NT2/D1 (cell line): Measurements from ENCODE around the gene ALDH18A1.

Experiments used
- DNase-seq: peaks from one replicate; pipeline ENCODE4 v3.0.0-alpha.2; 2011; ENCODE audit warnings: low read depth, low spot score
- H3K27me3 ChIP-seq: 2 replicates; pipeline ENCODE4 v1.6.0; 2011; ENCODE audit warnings: mild to moderate bottlenecking; ENCODE audit not compliant: insufficient read length, insufficient read depth
- H3K36me3 ChIP-seq: 2 replicates; pipeline ENCODE4 v1.6.1; 2011; ENCODE audit warnings: mild to moderate bottlenecking, low read length, mixed read lengths; ENCODE audit not compliant: insufficient read depth, insufficient read length
- H3K4me1 ChIP-seq: 2 replicates; pipeline ENCODE4 v1.5.1; 2011; ENCODE audit not compliant: insufficient read depth, insufficient read length
- H3K4me3 ChIP-seq: 2 replicates; pipeline ENCODE4 v1.5.1; 2011; ENCODE audit warnings: low read depth; ENCODE audit not compliant: insufficient read length
- H3K9ac ChIP-seq: 2 replicates; pipeline ENCODE4 v1.6.0; 2011; ENCODE audit warnings: low read depth; ENCODE audit not compliant: insufficient read length
- H3K9me3 ChIP-seq: 2 replicates; pipeline ENCODE4 v1.5.1; 2011; ENCODE audit warnings: mild to moderate bottlenecking, low read length; ENCODE audit not compliant: insufficient read depth
- SUZ12 ChIP-seq: IDR thresholded peaks from 2 replicates; pipeline ENCODE4 v1.6.1; 2011; ENCODE audit not compliant: insufficient read length, insufficient read depth; ENCODE audit errors: extremely low read depth
- YY1 ChIP-seq: IDR thresholded peaks from 2 replicates; pipeline ENCODE4 v1.6.1; 2011; ENCODE audit not compliant: insufficient read length, insufficient read depth
- ZNF274 ChIP-seq: IDR thresholded peaks from 2 replicates; pipeline ENCODE4 v1.6.1; 2011; ENCODE audit warnings: mild to moderate bottlenecking, low read depth, low read length

ALDH18A1 gene

GRCh38 chr10:95562341-95562965 is 94.1 kb downstream of the ALDH18A1 start:
- Histone ChIP-seq H3K4me3 (no peak overlapping the region), H3K9me3 (no peaks in the 10 kb centered on the region), H3K9ac (no peak overlapping the region), H3K36me3 (no peaks in the 10 kb centered on the region), H3K4me1 (peaks cover 3% of the 10 kb centered on the region), H3K27me3 (peaks cover 3% of the 10 kb centered on the region)
- TF ChIP-seq YY1, result no peak
- no peak for TF ChIP-seq SUZ12
- TF ChIP-seq ZNF274, result no peak
- no peak for DNase-seq

- no peak for DNase-seq
- Histone ChIP-seq H3K27me3 (peaks cover 5% of the 10 kb centered on the region), H3K4me1 (peaks cover 5% of the 10 kb centered on the region), H3K9ac (no peak overlapping the region), H3K36me3 (no peaks in the 10 kb centered on the region), H3K9me3 (no peaks in the 10 kb centered on the region), H3K4me3 (no peak overlapping the region)
- TF ChIP-seq SUZ12 (no peak), ZNF274 (no peak), YY1 (no peak)
Measured at GRCh38 chr10:95561864-95562177, 94.7 kb downstream of the ALDH18A1 start.

- Histone ChIP-seq H3K27me3 (peaks cover 5% of the 10 kb centered on the region), H3K4me1 (peaks cover 5% of the 10 kb centered on the region), H3K4me3 (peak within 1 kb of the TSS; percentile 70), H3K9me3 (no peaks in the 10 kb centered on the region), H3K36me3 (no peaks in the 10 kb centered on the region), H3K9ac (peak within 1 kb of the TSS; percentile 79)
- peak; percentile 88 for DNase-seq
- TF ChIP-seq YY1, result no peak
- no peak for TF ChIP-seq SUZ12
- TF ChIP-seq ZNF274, result no peak
Measured at GRCh38 chr10:95561177-95561863, 95.2 kb downstream of the ALDH18A1 start, which contains the start of gene SORBS1. Gene SORBS1, minus strand, starts transcription at chr10:95561371. Its CDS starts 120,236 bp downstream, at chr10:95441135.

- Histone ChIP-seq H3K36me3 (no peaks in the 10 kb centered on the region), H3K4me1 (peaks cover 5% of the 10 kb centered on the region), H3K9me3 (no peaks in the 10 kb centered on the region), H3K27me3 (peaks cover 5% of the 10 kb centered on the region), H3K4me3 (peak overlapping the region; percentile 70), H3K9ac (peak overlapping the region; percentile 79)
- no peak for DNase-seq
- no peak for TF ChIP-seq SUZ12
- TF ChIP-seq YY1, result no peak
Measured at GRCh38 chr10:95560278-95561176, 96.0 kb downstream of the ALDH18A1 start.

- Histone ChIP-seq H3K4me3 (peak overlapping the region; percentile 70), H3K4me1 (peaks cover 5% of the 10 kb centered on the region), H3K9me3 (no peaks in the 10 kb centered on the region), H3K9ac (peak overlapping the region; percentile 79), H3K36me3 (no peaks in the 10 kb centered on the region), H3K27me3 (peaks cover 5% of the 10 kb centered on the region)
- TF ChIP-seq YY1 (no peak), ZNF274 (no peak), SUZ12 (no peak)
- no peak for DNase-seq
Measured at GRCh38 chr10:95559896-95560277, 96.6 kb downstream of the ALDH18A1 start.

- Histone ChIP-seq H3K9ac (no peak overlapping the region), H3K9me3 (no peaks in the 10 kb centered on the region), H3K4me3 (no peak overlapping the region), H3K27me3 (peaks cover 5% of the 10 kb centered on the region), H3K4me1 (peaks cover 5% of the 10 kb centered on the region), H3K36me3 (no peaks in the 10 kb centered on the region)
- DNase-seq, result peak; percentile 36
- TF ChIP-seq YY1, result no peak
- TF ChIP-seq SUZ12, result no peak
- TF ChIP-seq ZNF274, result no peak
Measured at GRCh38 chr10:95559471-95559870, 97.0 kb downstream of the ALDH18A1 start.
